ENCODE measurements around the gene GNA14.
"Not testable (repeated sequence)": the region's sequence is repeated elsewhere in the genome, so short reads cannot be mapped to it uniquely, and the experiment has no call there.

Gene GNA14

GRCh38 chr9:77449240-77450084, 198.7 kb downstream of the GNA14 start:
- peak; percentile 64 for DNase-seq (ENCODE audit: low spot score)

- no peak for DNase-seq (ENCODE audit: low spot score)
Measured at GRCh38 chr9:77447646-77448045, 200.5 kb downstream of the GNA14 start.

GRCh38 chr9:77442436-77442835, 205.7 kb downstream of the GNA14 start:
- DNase-seq (ENCODE audit: low spot score), result no peak

DNA sequence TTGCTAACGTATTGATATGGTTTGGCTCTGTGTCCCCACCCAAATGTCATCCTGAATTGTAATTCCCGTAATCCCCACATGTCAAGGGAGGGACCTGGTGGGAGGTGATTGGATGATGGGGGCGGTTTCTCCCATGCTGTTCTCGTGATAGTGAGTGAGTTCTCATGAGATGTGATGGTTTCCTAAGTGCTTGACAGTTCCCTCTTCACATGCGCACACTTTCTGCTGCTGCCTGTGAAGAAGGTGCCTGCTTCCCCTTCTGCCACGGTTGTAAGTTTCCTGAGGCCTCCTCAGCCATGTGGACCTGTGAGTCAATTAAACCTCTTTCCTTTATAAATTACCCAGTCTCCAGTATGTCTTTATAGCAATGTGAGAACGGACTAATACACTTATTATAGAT, 207.0 kb downstream of the GNA14 start:
- not testable (repeated sequence) for DNase-seq (ENCODE audit: low spot score)

GRCh38 chr9:77440057-77440456, 208.1 kb downstream of the GNA14 start:
- no peak for DNase-seq (ENCODE audit: low spot score)

DNA sequence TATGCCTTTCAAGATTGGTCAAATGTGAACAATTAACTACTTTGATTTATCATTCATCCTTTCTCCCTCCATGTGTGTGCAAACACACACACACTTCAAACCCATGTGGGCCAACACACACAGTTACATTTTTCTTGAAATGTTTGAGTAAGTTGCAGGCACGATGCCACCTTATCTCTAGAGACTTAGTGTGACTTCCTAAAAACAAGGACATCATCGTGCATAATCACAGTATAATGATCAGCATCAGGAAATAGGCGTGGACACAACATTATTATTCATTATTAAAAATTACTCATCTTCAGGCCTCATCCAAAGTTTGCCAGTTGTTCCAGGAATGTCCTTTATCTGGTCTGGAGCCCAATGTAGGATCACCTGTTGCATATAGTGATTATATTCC, 209.5 kb downstream of the GNA14 start:
- DNase-seq (ENCODE audit: low spot score), result no peak

GRCh38 chr9:77435688-77436087, 212.4 kb downstream of the GNA14 start:
- no peak for DNase-seq (ENCODE audit: low spot score)

GRCh38 chr9:77435277-77435676, 212.8 kb downstream of the GNA14 start:
- no peak for DNase-seq (ENCODE audit: low spot score)

GRCh38 chr9:77433675-77434445, 214.3 kb downstream of the GNA14 start:
- peak; percentile 60 for DNase-seq (ENCODE audit: low spot score)

- DNase-seq (ENCODE audit: low spot score), result no peak
Measured at GRCh38 chr9:77432053-77432452, 216.1 kb downstream of the GNA14 start.

GRCh38 chr9:77429928-77430327, 218.2 kb downstream of the GNA14 start:
- DNase-seq (ENCODE audit: low spot score), result no peak

DNA sequence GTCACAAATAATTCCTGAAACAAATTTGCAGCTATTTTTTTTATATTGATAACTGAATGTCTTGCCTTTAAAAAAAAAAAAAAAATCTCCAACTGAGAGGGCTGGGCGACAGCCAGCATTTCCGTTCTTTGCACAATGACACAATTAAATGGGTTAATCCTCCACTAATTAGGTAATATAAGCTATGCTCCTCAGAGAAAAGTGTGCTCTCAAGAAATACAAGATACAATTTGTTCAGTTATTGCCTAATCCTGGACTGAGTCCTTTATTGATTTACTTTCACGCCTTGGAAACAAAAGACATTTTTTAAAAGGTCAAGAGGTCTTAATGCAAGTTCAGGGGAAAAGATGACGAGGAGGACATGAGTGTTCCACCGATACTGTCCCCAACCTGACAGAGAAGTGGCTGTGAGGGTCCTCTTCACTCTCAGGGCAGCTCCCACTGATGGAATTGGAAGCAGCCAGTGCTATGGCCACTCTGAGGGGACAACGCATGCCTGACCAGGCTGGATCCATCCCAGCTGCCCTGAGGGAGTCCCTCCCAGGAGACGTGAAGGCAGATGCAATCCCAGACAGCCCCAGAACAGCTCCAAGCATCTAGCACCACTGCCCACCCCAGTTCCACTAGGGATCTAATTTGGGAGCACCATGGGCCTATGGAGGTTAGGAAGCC, 220.7 kb downstream of the GNA14 start:
- no peak for DNase-seq (ENCODE audit: low spot score)

GRCh38 chr9:77426712-77427111, 221.4 kb downstream of the GNA14 start:
- DNase-seq (ENCODE audit: low spot score), result no peak

DNA sequence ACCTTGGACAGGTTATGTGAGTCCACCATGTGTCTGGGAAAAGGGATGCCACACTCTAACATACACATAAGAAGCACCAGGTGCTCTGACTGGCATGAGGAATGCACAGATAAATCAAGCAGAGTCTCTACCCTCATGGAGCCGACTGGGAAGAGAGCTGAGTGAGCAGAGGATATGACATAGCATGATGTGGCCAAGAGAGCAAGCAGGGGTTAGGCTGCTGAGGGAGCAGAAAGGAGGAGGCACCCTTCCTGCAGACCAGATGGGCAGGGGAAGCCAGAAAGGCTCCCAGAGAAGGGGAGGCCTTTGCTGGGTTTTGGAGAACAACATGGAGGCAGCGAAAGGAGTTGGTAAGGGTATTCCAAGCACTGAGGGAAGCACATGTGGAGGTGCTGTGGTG, 223.1 kb downstream of the GNA14 start:
- DNase-seq (ENCODE audit: low spot score), result peak; percentile 32

DNA sequence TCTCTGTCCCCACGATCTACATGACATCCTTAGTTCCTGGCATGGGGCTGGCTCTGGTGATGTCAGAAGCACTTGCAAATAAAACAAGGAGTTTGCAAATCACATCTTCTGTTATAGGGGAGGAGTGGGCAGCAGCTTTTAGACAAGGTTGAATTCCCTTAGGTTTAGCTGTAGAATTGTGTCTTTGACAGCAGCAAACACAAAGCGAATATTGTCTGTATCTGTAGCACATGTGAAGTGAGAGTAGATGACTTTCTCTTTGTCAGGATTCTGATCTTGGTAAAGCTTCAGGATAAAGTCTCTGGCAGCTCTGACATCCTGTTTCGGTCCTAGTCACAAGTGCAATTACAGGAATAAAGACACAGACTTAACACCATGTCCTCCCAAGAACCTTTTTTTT, 224.3 kb downstream of the GNA14 start:
- DNase-seq (ENCODE audit: low spot score), result no peak

GRCh38 chr9:77422969-77423368, 225.2 kb downstream of the GNA14 start:
- DNase-seq (ENCODE audit: low spot score), result no peak

DNA sequence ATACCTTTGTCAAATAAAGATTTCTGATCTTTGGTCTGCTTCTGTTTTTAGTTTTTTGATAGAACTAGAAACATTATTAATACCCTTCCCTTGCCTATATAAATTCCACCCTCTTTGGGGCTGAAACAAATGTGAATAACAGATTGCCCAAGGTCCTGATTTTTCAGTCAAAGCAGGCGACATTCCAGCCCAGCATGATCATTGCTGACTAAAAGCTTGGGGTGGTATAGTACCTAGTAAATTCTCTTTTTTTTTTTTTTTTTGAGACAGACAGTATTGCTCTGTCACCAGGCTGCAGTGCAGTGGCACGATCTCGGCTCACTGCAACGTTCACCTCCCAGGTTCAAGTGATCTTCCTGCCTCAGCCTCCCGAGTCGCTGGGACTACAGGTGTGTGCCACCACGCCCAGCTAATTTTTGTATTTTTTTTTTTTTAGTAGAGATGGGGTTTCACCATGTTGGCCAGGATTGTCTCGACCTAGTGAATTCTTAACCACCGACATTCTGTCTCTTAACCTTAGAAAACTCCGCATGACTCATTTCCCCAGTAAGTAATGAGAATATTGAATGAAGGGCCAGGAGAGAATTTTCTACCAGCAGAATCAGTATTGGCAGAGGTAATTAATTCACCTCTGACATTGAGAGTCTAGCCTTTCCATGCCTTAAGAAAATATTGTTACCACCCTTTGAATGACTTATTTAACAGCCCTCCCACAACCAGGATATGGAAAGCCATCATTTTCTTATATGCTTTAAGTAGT, 226.4 kb downstream of the GNA14 start:
- DNase-seq (ENCODE audit: low spot score), result peak; percentile 49

GRCh38 chr9:77420641-77421040, 227.5 kb downstream of the GNA14 start:
- DNase-seq (ENCODE audit: low spot score), result no peak

DNA sequence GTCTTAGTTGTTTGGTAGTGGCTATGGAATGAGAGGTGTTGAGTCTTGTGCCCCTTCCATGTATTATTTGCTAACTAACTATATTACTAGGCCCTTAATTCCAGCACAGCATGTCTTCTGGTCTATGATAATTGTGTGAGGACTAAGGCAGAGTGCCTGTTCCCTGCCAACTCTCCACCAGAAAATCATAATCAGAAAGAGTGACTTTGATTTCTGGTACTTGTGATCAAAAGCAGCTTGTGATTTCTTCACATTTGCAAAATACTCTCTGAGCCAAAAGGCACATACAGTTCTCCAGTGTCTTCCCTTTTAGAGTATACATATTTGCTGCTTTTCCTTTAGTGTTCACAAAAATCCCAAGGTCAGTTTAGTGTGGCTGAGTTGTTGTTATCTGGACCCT, 229.9 kb downstream of the GNA14 start:
- DNase-seq (ENCODE audit: low spot score), result no peak

GRCh38 chr9:77417566-77417965, 230.6 kb downstream of the GNA14 start:
- peak; percentile 39 for DNase-seq (ENCODE audit: low spot score)

- not testable (repeated sequence) for DNase-seq (ENCODE audit: low spot score)
Measured at GRCh38 chr9:77408521-77408920, 239.6 kb downstream of the GNA14 start.

DNA sequence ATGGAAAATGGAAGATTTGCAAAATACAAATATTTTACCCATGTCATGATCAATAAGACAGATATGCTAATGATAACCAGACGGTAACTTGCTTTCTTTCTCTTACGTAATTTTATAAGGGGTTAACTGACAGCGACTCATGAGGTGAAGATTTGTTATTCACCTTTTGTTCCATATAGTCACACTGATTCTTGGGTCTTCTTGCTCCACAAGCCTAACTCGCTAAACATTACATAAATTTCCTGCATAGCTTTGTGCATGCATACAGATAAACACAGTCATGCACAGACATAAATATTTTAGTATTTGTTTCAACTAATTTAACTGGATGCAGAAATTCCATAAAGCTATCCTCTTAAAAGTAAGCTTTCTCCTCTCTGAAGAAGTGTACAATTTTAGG, 244.9 kb downstream of the GNA14 start:
- no peak for DNase-seq (ENCODE audit: low spot score)
